Chondrocyte (in vitro differentiated cells): Measurements from ENCODE around the gene RBM27. TPM values are rescaled to one million over a fixed set of nuclear protein-coding genes. Genes with fewer than 3 reads are reported as not detected.
"Not testable (repeated sequence)": the region's sequence is repeated elsewhere in the genome, so short reads cannot be mapped to it uniquely, and the experiment has no call there.

Experiments used
- DNase-seq: peaks from one replicate; pipeline ENCODE4 v3.0.0; 2021; ENCODE audit warnings: mixed read lengths, low spot score
- H3K27ac Mint-ChIP-seq: one replicate; pipeline ENCODE4 v1.8.0; 2021; ENCODE audit warnings: mild to moderate bottlenecking, moderate library complexity, mixed read lengths; ENCODE audit not compliant: unreplicated experiment
- H3K27me3 Mint-ChIP-seq: 2 replicates; pipeline ENCODE4 v1.8.0; 2021; ENCODE audit warnings: low read depth, mixed read lengths
- H3K36me3 Mint-ChIP-seq: 2 replicates; pipeline ENCODE4 v1.8.0; 2021; ENCODE audit warnings: low read depth, mixed read lengths
- H3K4me1 Mint-ChIP-seq: 2 replicates; pipeline ENCODE4 v1.8.0; 2021; ENCODE audit warnings: low read depth, mild to moderate bottlenecking, mixed read lengths
- H3K4me3 Mint-ChIP-seq: one replicate; pipeline ENCODE4 v1.8.0; 2021; ENCODE audit warnings: mild to moderate bottlenecking, moderate library complexity, mixed read lengths; ENCODE audit not compliant: unreplicated experiment
- H3K9me3 Mint-ChIP-seq: 2 replicates; pipeline ENCODE4 v1.8.0; 2021; ENCODE audit warnings: low read depth, mixed read lengths
- CTCF ChIP-seq: fragments of 200-600 bp; sonication (generic); IDR thresholded peaks from 2 replicates; pipeline ENCODE4 v1.5.0; 2021; ENCODE audit warnings: antibody characterized with exemption, mild to moderate bottlenecking, moderate library complexity
- total RNA-seq: library from RNA; stranded (reverse); gene quantifications from 3 replicates; pipeline ENCODE4 v1.2.1, GENCODE V29; 2021

RBM27 gene
- total RNA-seq, 1 donor from 2014 or later = 12.2 TPM

- no peak for DNase-seq
- Mint-ChIP-seq H3K36me3 (peaks cover 32% of the 10 kb centered on the region), H3K4me3 (no peak overlapping the region), H3K27me3 (no peaks in the 10 kb centered on the region), H3K9me3 (no peaks in the 10 kb centered on the region), H3K4me1 (peaks cover 10% of the 10 kb centered on the region), H3K27ac (no peak overlapping the region)
- no peak for TF ChIP-seq CTCF
Measured at GRCh38 chr5:146169076-146169475, 34.3 kb upstream of the RBM27 start.

- not testable (repeated sequence) for DNase-seq, H3K4me1 Mint-ChIP-seq, H3K9me3 Mint-ChIP-seq, H3K27me3 Mint-ChIP-seq, H3K4me3 Mint-ChIP-seq, H3K27ac Mint-ChIP-seq
- H3K36me3 Mint-ChIP-seq = peaks cover 21% of the 10 kb centered on the region
Measured at GRCh38 chr5:146173049-146173448, 30.4 kb upstream of the RBM27 start.

GRCh38 chr5:146173597-146173996 lies 29.8 kb upstream of the RBM27 start:
- H3K4me3 Mint-ChIP-seq = no peak overlapping the region

GRCh38 chr5:146176805-146177204 lies 26.6 kb upstream of the RBM27 start:
- Mint-ChIP-seq H3K4me1 (peaks cover 20% of the 10 kb centered on the region), H3K27me3 (no peaks in the 10 kb centered on the region), H3K9me3 (no peaks in the 10 kb centered on the region), H3K4me3 (no peak overlapping the region), H3K27ac (no peak overlapping the region), H3K36me3 (peaks cover 6% of the 10 kb centered on the region)
- no peak for DNase-seq
- no peak for TF ChIP-seq CTCF

More at GRCh38 chr5:146173597-146173996, 29.8 kb upstream of the RBM27 start:
- Mint-ChIP-seq H3K9me3 (no peaks in the 10 kb centered on the region), H3K36me3 (peaks cover 20% of the 10 kb centered on the region), H3K4me1 (no peaks in the 10 kb centered on the region), H3K27ac (no peak overlapping the region), H3K27me3 (no peaks in the 10 kb centered on the region)
- no peak for DNase-seq
- no peak for TF ChIP-seq CTCF

GRCh38 chr5:146179696-146180095 lies 23.7 kb upstream of the RBM27 start:
- no peak for DNase-seq
- Mint-ChIP-seq H3K4me3 (no peak overlapping the region), H3K27ac (no peak overlapping the region), H3K4me1 (peaks cover 25% of the 10 kb centered on the region), H3K27me3 (no peaks in the 10 kb centered on the region), H3K9me3 (no peaks in the 10 kb centered on the region), H3K36me3 (peaks cover 6% of the 10 kb centered on the region)
- TF ChIP-seq CTCF = no peak

- peaks cover 25% of the 10 kb centered on the region for H3K4me1 Mint-ChIP-seq
- H3K27ac Mint-ChIP-seq, H3K36me3 Mint-ChIP-seq, H3K27me3 Mint-ChIP-seq, H3K9me3 Mint-ChIP-seq, DNase-seq: not testable (repeated sequence)
- peak overlapping the region; percentile 97 for H3K4me3 Mint-ChIP-seq
Measured at GRCh38 chr5:146183403-146183802, 20.0 kb upstream of the RBM27 start.
